ENCODE results near the gene NRXN2.

NRXN2 gene

DNA sequence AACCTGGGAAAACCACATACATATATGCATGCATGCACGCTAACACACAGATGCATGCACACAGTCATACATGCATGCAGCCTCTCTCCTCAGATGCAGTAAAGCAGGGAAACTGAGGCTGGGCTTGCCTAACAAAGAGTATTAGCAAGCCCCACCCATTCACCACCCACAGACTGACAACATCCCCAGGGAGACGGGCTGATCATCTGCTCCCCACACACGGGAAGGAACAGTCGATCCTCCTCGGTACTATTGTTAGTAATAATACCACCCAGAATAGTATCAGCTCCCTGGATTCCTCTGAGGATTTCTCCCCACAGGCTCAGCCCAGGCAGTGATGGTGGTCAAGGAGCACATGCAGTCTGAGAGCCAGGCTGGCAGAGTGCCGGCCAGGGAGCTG, 90.8 kb downstream of the NRXN2 start:
- Histone ChIP-seq H3K27me3 (ENCODE audit: control insufficient read depth, insufficient read depth, low read length) (peaks cover 19% of the 10 kb centered on the region), H3K9ac (ENCODE audit: low read depth, low read length) (no peak overlapping the region), H3K4me1 (ENCODE audit: control insufficient read depth, insufficient read depth, low read length) (peaks cover 4% of the 10 kb centered on the region), H3K9me3 (ENCODE audit: control insufficient read depth, insufficient read depth, low read length) (no peaks in the 10 kb centered on the region), H3K4me3 (ENCODE audit: low read depth, low read length) (no peak overlapping the region), H3K36me3 (ENCODE audit: control insufficient read depth, insufficient read depth, low read length) (peaks cover 3% of the 10 kb centered on the region)

DNA sequence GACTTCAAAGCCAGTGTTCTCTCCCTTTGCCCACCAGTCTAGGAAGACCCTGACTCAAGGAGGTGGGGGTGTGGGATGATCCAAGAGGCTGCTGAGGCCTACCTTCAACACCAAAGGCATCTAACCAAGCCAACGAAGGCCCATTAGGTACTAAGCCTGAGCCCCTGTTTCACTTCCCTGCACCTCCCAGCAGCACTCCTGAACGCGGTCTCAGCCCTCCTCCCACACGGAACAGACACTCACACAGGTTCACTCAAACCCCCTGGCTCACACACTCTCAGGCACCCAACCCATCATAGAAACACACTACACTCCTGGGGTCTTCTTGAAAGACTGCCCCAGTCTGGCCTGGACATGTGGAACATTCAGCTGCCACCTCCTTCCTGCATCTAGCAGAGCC, 91.3 kb downstream of the NRXN2 start:
- H3K4me1 ChIP-seq (ENCODE audit: control insufficient read depth, insufficient read depth, low read length), result peaks cover 4% of the 10 kb centered on the region
- H3K36me3 ChIP-seq (ENCODE audit: control insufficient read depth, insufficient read depth, low read length), result peaks cover 3% of the 10 kb centered on the region
- H3K4me3 ChIP-seq (ENCODE audit: low read depth, low read length), result no peak overlapping the region
- no peak overlapping the region for H3K9ac ChIP-seq (ENCODE audit: low read depth, low read length)
- peaks cover 16% of the 10 kb centered on the region for H3K27me3 ChIP-seq (ENCODE audit: control insufficient read depth, insufficient read depth, low read length)
- H3K9me3 ChIP-seq (ENCODE audit: control insufficient read depth, insufficient read depth, low read length), result no peaks in the 10 kb centered on the region

DNA sequence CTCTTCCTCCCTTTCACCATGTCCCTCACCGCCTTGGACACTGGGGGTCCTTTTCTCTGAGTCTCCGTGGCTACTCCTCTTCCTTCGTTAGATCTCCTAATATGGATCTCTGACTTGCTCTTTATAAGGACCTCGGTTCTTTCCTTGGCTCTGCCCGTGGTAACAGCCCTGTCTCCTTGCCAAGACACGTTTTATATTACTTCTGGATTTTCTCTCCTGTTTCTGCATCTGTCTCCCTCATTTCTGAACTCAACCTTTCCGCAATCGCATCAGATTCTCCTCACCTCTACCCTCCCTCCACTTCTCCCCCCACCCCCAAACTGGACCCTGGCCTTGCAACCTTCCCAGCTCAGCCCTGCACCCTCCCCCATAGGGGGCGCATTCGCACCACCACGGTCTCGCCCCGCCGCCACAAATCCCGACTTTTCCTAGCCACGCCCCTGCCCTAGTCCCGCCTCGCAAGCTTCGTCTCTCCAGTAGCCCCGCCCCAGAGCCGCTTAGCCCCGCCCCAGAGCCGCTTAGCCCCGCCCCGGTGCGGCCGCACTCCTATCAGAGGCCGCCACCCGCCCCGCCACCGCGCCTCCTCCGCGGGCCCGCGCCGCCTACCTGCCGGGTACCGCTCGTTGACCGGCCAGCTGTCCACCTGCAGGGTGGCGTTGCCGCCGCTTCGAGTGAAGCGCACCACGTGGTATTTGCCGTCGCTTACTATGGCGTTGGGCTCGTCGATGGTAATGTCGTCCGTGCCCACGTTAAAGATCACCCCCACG, 93.0 kb downstream of the NRXN2 start:
- Histone ChIP-seq H3K4me1 (ENCODE audit: control insufficient read depth, insufficient read depth, low read length) (peaks cover 2% of the 10 kb centered on the region), H3K27me3 (ENCODE audit: control insufficient read depth, insufficient read depth, low read length) (peaks cover 16% of the 10 kb centered on the region), H3K36me3 (ENCODE audit: control insufficient read depth, insufficient read depth, low read length) (peaks cover 3% of the 10 kb centered on the region), H3K4me3 (ENCODE audit: low read depth, low read length) (peak overlapping the region; percentile 37), H3K9ac (ENCODE audit: low read depth, low read length) (no peak overlapping the region), H3K9me3 (ENCODE audit: control insufficient read depth, insufficient read depth, low read length) (no peaks in the 10 kb centered on the region)

DNA sequence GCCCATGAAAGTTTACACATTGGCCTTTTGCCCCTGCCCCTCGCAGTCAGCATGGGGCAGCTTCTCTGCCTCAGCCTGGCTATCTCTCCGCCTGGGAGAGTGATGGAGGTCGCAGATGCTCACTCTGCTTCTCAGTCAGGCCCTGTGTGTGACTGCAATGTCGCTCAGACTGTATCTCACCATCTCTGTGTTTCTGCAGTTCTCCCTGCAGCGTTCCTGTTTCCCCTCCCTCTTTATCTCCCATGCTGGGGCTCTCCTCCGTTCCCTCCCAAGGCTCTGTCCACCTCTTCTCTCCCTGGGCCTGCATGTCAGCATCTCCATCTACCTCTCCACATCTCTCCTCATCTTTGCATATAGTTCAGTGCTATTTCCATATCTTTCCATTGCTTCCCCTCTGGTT, 93.9 kb downstream of the NRXN2 start:
- peaks cover 2% of the 10 kb centered on the region for H3K4me1 ChIP-seq (ENCODE audit: control insufficient read depth, insufficient read depth, low read length)
- no peaks in the 10 kb centered on the region for H3K36me3 ChIP-seq (ENCODE audit: control insufficient read depth, insufficient read depth, low read length)
- H3K9ac ChIP-seq (ENCODE audit: low read depth, low read length), result no peak overlapping the region
- no peaks in the 10 kb centered on the region for H3K9me3 ChIP-seq (ENCODE audit: control insufficient read depth, insufficient read depth, low read length)
- no peak overlapping the region for H3K4me3 ChIP-seq (ENCODE audit: low read depth, low read length)
- H3K27me3 ChIP-seq (ENCODE audit: control insufficient read depth, insufficient read depth, low read length), result peaks cover 15% of the 10 kb centered on the region

DNA sequence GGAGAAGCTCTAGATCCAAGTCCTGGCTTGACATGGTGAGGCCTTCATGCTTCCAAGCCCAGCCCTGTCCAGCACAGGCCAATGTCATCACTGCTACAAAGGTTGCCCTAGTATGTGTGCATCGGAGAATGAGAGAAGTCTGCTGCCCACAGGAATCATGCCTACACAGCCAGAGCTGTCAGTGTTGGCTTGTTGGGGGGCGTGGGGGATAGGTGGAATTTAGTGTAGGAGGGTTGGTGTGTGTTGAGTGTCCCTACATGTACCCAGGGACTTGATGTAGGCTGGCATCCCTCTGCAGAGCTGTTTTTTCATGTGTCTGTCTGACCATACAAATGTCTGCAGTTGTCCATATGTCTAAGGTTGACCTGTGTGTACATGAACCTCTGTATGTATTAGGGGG, 94.4 kb downstream of the NRXN2 start:
- Histone ChIP-seq H3K36me3 (ENCODE audit: control insufficient read depth, insufficient read depth, low read length) (no peaks in the 10 kb centered on the region), H3K9me3 (ENCODE audit: control insufficient read depth, insufficient read depth, low read length) (no peaks in the 10 kb centered on the region), H3K27me3 (ENCODE audit: control insufficient read depth, insufficient read depth, low read length) (peaks cover 15% of the 10 kb centered on the region), H3K9ac (ENCODE audit: low read depth, low read length) (no peak overlapping the region), H3K4me1 (ENCODE audit: control insufficient read depth, insufficient read depth, low read length) (peaks cover 2% of the 10 kb centered on the region), H3K4me3 (ENCODE audit: low read depth, low read length) (no peak overlapping the region)

DNA sequence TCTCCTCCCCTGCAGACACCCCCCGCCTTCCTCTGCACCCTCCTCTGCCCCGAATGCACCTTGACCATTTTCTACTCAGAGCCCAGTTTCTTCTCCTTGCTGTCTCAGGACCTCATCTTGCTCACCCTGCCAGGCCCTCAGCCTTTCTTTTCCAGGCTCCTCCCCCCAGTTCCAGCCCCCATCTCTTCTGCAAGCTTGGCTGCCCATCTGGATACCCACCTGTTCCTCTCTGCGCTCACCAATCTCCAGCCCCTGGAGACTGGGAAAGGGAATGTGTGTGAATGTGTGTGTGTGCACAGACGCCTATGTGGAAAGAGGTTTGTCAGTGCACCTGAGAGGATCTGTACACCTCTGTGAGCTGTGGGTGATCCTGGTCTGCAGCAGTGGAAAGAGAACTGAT, 95.6 kb downstream of the NRXN2 start:
- peaks cover 15% of the 10 kb centered on the region for H3K27me3 ChIP-seq (ENCODE audit: control insufficient read depth, insufficient read depth, low read length)
- H3K9me3 ChIP-seq (ENCODE audit: control insufficient read depth, insufficient read depth, low read length), result no peaks in the 10 kb centered on the region
- H3K4me3 ChIP-seq (ENCODE audit: low read depth, low read length), result no peak overlapping the region
- H3K9ac ChIP-seq (ENCODE audit: low read depth, low read length), result no peak overlapping the region
- no peaks in the 10 kb centered on the region for H3K36me3 ChIP-seq (ENCODE audit: control insufficient read depth, insufficient read depth, low read length)
- H3K4me1 ChIP-seq (ENCODE audit: control insufficient read depth, insufficient read depth, low read length), result peaks cover 2% of the 10 kb centered on the region

DNA sequence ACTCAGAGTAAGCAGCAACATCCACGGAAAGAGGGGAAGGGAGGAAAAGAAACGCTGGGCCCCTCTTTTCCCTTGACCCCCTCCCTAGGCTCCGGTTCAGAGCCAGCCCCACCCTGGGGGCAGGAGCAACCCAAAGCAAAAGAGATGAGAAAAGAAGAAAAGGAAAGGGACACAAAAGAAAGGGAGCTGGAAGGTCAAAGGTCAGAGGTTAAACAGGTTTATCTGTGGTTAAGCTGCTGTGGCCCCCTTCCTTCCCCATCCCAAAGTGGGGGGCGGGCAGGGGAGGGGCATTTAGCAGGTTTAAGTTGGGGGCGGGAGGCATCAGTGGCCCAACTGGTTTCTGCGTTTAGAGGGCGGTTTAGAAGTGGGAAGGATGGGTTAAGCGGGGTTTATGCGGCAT, 96.4 kb downstream of the NRXN2 start:
- H3K9ac ChIP-seq (ENCODE audit: low read depth, low read length), result no peak overlapping the region
- no peaks in the 10 kb centered on the region for H3K36me3 ChIP-seq (ENCODE audit: control insufficient read depth, insufficient read depth, low read length)
- H3K4me1 ChIP-seq (ENCODE audit: control insufficient read depth, insufficient read depth, low read length), result peaks cover 2% of the 10 kb centered on the region
- no peak overlapping the region for H3K4me3 ChIP-seq (ENCODE audit: low read depth, low read length)
- H3K9me3 ChIP-seq (ENCODE audit: control insufficient read depth, insufficient read depth, low read length), result no peaks in the 10 kb centered on the region
- H3K27me3 ChIP-seq (ENCODE audit: control insufficient read depth, insufficient read depth, low read length), result peaks cover 13% of the 10 kb centered on the region

DNA sequence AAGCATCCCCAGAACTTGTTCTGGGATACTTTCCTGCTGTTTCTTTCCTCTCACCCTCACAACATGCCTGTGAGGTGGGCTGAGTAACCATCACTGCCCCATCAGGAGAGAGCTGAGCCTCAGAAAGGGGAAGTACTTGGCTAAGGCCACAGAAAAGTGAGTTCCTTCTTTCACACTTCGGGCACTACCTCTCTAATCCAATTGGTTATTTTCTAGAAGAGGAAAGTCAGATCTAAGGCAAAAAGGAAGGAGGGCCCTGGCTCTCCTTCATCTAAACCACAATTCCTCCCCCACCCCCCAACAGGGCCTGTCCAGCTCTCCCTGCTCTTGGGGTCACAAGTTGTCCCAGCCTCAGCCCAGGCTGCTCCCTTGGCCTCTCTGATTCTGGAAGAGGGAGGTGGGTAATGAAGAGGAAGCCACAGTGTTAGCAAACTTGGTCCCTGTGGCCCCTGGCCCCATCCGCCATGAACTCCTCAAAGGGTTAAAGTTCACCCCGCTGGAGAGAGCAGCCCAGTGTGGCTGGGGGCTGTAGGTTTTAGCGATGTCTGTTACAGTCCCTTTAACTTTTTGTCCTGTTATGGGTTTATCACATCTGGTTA, 98.0 kb downstream of the NRXN2 start:
- Histone ChIP-seq H3K27me3 (ENCODE audit: control insufficient read depth, insufficient read depth, low read length) (peaks cover 5% of the 10 kb centered on the region), H3K9me3 (ENCODE audit: control insufficient read depth, insufficient read depth, low read length) (no peaks in the 10 kb centered on the region), H3K4me3 (ENCODE audit: low read depth, low read length) (no peak overlapping the region), H3K9ac (ENCODE audit: low read depth, low read length) (no peak overlapping the region), H3K36me3 (ENCODE audit: control insufficient read depth, insufficient read depth, low read length) (no peaks in the 10 kb centered on the region), H3K4me1 (ENCODE audit: control insufficient read depth, insufficient read depth, low read length) (peaks cover 2% of the 10 kb centered on the region)

DNA sequence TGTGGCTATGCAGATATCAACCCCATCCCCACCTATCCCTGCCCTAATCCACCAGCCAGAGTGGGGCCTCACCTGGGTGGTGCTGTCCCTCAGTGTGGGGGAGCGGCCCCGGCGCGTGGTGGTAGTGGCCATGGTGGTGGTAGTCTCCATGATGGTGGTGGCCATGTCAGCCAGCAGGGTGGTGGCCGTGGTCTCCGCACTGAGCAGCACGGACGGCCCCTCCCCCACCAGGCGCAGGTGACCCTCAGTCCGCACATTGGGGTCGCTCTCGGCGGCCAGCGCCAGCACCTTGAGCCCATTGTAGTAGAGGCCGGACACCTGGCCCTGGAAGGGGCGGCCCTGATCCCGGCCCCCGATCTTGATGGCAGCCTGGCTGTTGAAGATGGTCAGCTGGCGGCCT, 100.3 kb downstream of the NRXN2 start:
- Histone ChIP-seq H3K4me1 (ENCODE audit: control insufficient read depth, insufficient read depth, low read length) (peaks cover 2% of the 10 kb centered on the region), H3K9ac (ENCODE audit: low read depth, low read length) (no peak overlapping the region), H3K27me3 (ENCODE audit: control insufficient read depth, insufficient read depth, low read length) (no peaks in the 10 kb centered on the region), H3K36me3 (ENCODE audit: control insufficient read depth, insufficient read depth, low read length) (no peaks in the 10 kb centered on the region), H3K9me3 (ENCODE audit: control insufficient read depth, insufficient read depth, low read length) (no peaks in the 10 kb centered on the region), H3K4me3 (ENCODE audit: low read depth, low read length) (no peak overlapping the region)

DNA sequence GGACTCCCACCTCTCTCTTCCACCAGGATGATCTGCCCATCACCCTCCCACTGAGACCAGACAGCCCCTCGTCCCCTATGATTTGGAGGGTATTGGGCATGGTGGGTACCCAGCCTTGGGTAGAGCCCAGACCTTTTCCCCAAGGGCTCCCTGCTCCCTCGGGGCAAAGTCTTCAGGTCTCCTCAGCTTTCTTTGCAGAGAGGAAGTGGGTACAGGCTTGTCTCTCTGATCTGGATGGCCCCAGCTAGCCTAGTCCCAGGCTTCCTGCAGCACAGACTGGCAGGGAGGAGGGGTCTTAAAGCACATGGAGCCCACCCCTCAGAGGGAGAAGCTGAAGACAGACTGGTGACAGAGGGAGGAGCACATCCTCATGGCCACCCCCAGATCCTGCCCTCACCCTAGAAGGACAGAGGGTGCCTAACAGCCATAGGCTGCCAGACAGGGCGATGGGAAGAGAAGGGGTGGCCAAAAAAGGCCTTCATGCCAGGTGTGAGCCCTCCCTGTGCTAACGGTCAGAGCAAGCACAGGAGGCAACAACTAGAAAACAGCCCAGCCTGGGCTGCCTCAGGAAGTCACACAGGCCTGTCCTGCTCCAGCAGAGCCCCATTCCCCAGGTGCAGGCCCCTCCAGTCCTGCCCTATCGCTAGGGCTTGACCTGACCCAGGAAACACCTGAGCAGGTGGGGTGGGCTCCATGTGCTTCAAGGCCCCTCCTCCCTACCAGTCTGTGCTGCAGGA, 101.5 kb downstream of the NRXN2 start:
- no peaks in the 10 kb centered on the region for H3K27me3 ChIP-seq (ENCODE audit: control insufficient read depth, insufficient read depth, low read length)
- H3K36me3 ChIP-seq (ENCODE audit: control insufficient read depth, insufficient read depth, low read length), result no peaks in the 10 kb centered on the region
- H3K9ac ChIP-seq (ENCODE audit: low read depth, low read length), result no peak overlapping the region
- H3K4me3 ChIP-seq (ENCODE audit: low read depth, low read length), result no peak overlapping the region
- H3K4me1 ChIP-seq (ENCODE audit: control insufficient read depth, insufficient read depth, low read length), result peaks cover 2% of the 10 kb centered on the region
- no peaks in the 10 kb centered on the region for H3K9me3 ChIP-seq (ENCODE audit: control insufficient read depth, insufficient read depth, low read length)

DNA sequence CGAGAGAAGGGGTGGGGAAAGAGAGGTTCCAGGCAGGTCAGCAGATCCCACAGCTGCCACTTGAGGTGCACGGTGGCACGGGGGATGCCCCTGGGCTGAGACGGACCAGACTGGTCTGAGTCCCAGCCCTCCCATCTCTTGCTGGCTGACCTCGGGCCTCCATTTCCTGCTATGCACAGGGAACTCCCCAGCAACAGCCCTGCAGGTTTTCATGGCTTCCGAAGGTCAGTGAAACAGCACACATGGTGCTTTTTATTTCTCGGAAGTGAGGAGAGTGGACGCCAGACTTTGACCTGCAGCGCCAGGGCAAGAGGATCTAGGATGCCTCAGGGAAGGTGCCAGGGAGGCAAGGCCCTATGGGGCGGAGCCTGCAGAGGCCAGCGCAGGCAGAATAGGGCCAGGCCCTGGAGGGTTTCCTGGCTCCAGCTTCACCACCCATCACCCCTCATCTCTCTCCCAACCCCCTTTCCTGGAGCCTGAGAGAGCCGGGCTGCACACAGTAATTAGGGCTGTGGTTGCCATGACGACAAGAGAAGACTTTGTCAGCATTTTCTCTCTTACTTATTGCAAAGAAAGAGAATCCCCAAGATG, 102.5 kb downstream of the NRXN2 start:
- Histone ChIP-seq H3K4me1 (ENCODE audit: control insufficient read depth, insufficient read depth, low read length) (no peaks in the 10 kb centered on the region), H3K27me3 (ENCODE audit: control insufficient read depth, insufficient read depth, low read length) (no peaks in the 10 kb centered on the region), H3K36me3 (ENCODE audit: control insufficient read depth, insufficient read depth, low read length) (no peaks in the 10 kb centered on the region), H3K9me3 (ENCODE audit: control insufficient read depth, insufficient read depth, low read length) (no peaks in the 10 kb centered on the region), H3K4me3 (ENCODE audit: low read depth, low read length) (no peak overlapping the region), H3K9ac (ENCODE audit: low read depth, low read length) (no peak overlapping the region)

All from iPS-15b (cell line).